Measurements from ENCODE around the gene TBCK.

DNA sequence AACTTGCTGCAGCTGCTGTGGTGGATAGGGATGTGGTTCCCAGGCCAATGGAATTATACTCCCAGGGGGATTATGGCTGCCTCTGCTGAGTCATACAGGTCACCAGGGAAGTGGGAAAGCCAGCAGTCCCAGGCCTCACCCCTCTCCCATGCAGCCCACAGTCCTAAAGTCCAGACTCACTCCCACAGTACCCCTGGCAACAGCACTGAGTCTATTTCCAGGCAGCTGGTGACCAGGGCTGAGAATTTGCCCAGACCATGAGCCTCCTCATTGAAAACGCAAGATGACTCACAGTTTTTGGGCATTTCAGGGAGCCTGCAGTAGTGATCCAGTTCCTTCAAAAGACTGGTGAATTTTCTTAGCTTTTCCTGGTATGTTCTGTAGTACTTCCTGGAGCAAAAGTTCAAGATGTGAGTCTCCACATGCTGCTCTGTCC is 283.1 kb downstream of the TBCK start:
- no peak for TF ChIP-seq ZFX (IDR thresholded peaks at IDR 0.05)
- TF ChIP-seq, protein P1, sequence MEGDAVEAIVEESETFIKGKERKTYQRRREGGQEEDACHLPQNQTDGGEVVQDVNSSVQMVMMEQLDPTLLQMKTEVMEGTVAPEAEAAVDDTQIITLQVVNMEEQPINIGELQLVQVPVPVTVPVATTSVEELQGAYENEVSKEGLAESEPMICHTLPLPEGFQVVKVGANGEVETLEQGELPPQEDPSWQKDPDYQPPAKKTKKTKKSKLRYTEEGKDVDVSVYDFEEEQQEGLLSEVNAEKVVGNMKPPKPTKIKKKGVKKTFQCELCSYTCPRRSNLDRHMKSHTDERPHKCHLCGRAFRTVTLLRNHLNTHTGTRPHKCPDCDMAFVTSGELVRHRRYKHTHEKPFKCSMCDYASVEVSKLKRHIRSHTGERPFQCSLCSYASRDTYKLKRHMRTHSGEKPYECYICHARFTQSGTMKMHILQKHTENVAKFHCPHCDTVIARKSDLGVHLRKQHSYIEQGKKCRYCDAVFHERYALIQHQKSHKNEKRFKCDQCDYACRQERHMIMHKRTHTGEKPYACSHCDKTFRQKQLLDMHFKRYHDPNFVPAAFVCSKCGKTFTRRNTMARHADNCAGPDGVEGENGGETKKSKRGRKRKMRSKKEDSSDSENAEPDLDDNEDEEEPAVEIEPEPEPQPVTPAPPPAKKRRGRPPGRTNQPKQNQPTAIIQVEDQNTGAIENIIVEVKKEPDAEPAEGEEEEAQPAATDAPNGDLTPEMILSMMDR (IDR thresholded peaks at IDR 0.05 in 2 of 3, conservative IDR thresholded peaks at IDR 0.05 in 1 of 3; ENCODE audit: borderline replicate concordance in 1 of 3, insufficient read depth in 1 of 3, low read depth in 2 of 3, low read length in 2 of 3) = no peak
- TF ChIP-seq POLR2AphosphoS5 (IDR thresholded peaks at IDR 0.05; ENCODE audit: low read depth, low read length) = no peak
- TF ChIP-seq, protein P2, sequence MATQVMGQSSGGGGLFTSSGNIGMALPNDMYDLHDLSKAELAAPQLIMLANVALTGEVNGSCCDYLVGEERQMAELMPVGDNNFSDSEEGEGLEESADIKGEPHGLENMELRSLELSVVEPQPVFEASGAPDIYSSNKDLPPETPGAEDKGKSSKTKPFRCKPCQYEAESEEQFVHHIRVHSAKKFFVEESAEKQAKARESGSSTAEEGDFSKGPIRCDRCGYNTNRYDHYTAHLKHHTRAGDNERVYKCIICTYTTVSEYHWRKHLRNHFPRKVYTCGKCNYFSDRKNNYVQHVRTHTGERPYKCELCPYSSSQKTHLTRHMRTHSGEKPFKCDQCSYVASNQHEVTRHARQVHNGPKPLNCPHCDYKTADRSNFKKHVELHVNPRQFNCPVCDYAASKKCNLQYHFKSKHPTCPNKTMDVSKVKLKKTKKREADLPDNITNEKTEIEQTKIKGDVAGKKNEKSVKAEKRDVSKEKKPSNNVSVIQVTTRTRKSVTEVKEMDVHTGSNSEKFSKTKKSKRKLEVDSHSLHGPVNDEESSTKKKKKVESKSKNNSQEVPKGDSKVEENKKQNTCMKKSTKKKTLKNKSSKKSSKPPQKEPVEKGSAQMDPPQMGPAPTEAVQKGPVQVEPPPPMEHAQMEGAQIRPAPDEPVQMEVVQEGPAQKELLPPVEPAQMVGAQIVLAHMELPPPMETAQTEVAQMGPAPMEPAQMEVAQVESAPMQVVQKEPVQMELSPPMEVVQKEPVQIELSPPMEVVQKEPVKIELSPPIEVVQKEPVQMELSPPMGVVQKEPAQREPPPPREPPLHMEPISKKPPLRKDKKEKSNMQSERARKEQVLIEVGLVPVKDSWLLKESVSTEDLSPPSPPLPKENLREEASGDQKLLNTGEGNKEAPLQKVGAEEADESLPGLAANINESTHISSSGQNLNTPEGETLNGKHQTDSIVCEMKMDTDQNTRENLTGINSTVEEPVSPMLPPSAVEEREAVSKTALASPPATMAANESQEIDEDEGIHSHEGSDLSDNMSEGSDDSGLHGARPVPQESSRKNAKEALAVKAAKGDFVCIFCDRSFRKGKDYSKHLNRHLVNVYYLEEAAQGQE (IDR thresholded peaks at IDR 0.05; ENCODE audit: low read depth) = no peak
- TF ChIP-seq EZH2 (IDR thresholded peaks at IDR 0.05) = no peak
